Colonic mucosa (tissue), 4 donors: ENCODE data around the gene RANBP6. TPM values are rescaled to one million over a fixed set of nuclear protein-coding genes. Genes with fewer than 3 reads are reported as not detected.
A peak's percentile ranks its signal among the peaks of the same experiment; 100 is the strongest.
"Not testable (repeated sequence)": the region's sequence is repeated elsewhere in the genome, so short reads cannot be mapped to it uniquely, and the experiment has no call there.

ENCODE experiments used
- DNase-seq: peaks from one replicate; pipeline ENCODE4 v3.0.0-alpha.2; 2020
- H3K27ac ChIP-seq: fragments of 200-600 bp; one replicate; pipeline ENCODE4 v1.8.0; 2021
- H3K27me3 ChIP-seq: fragments of 200-600 bp; one replicate; pipeline ENCODE4 v1.8.0; 2021
- H3K36me3 ChIP-seq: fragments of 200-600 bp; one replicate; pipeline ENCODE4 v1.8.0; 2021
- H3K4me1 ChIP-seq: fragments of 200-600 bp; one replicate; pipeline ENCODE4 v1.8.0; 2021; ENCODE audit warnings: mild to moderate bottlenecking
- H3K4me3 ChIP-seq: fragments of 200-600 bp; one replicate; pipeline ENCODE4 v1.8.0; 2021
- H3K9ac ChIP-seq, 2 donors: one replicate each; pipeline ENCODE4 v1.7.0; 2013; ENCODE audit warnings: control low read depth in 2 of 2, low read depth in 2 of 2, low read length in 2 of 2
- H3K9me3 ChIP-seq: fragments of 200-600 bp; one replicate; pipeline ENCODE4 v1.8.0; 2021
- intact Hi-C: fragments of 100-400 bp; cut with DNase I; formaldehyde crosslinking; loops from one replicate; pipeline ENCODE4 v1.14.1; 2022
- total RNA-seq, 2 donors: library from RNA; stranded (reverse); fragmentation: NEBNext Ultra II Directional in 1 of 2; extraction: Animal tissue kit (Norgen Biotek cat#: 25700) in 1 of 2; gene quantifications; one replicate each; pipeline ENCODE4 v1.2.1, GENCODE V29; 2021
- TF ChIP-seq, protein P1 (sequence below): fragments of 200-600 bp; IDR thresholded peaks from one replicate; pipeline ENCODE4 v1.8.0; 2022; ENCODE audit warnings: antibody characterized with exemption, mild to moderate bottlenecking
- donor health status: healthy.
- donor health status: DM: no; HTN: no; CAD: no.
- donor health status: DM: no; HTN: no; CAD: no.

Gene RANBP6
- 1 to 10 TPM; 6.7 to 9.9 TPM for total RNA-seq

DNA sequence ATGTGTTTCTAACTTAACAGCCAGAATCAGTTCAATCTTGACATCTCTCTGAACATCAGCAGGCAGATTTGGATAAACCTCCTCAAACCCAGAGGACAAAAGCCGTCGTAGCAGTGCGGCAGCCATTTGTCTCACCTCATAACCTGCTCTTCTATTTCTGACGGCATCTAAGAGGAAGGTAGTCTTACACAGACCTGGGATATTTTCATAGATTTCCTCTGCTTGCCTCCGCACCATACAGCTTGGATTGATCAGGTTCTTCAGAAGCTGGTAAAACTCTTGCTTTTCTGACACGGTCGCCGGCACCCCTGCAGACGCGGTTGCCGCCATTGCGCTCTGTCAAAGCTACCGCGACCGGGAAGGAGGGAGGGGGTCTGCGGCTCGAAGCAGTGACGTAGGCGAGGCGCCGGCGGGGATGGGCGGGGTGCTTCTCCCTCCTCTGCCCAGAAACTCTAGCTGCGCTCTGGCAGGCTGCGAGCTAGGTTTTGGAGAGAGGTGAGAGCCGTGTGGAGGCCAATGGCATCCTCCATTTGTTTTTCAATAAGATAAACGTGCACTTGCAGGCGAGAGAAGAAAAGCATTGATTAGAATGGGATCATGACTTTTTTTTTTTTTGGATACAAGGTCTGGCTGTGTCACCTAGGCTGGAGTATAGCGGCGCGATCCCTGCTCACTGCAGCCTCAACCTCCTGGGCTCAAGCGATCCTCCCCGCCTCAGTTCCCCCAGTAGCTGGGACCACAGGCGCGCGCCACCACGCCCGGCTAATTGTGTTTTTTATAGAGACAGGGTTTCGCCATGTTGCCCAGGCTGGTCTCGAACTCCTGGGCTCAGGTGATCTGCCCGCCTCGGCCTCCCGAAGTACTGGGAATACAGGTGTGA lies at the start of gene RANBP6:
Gene RANBP6 (minus strand): TSS at position 347 of the 880 bp plus-strand sequence. CDS start 17 bp downstream, at position 330.
- H3K9ac ChIP-seq = peak within 1 kb of the TSS; percentile 85 to 89
- H3K27ac ChIP-seq = peak within 1 kb of the TSS; percentile 76
- H3K4me3 ChIP-seq = peak within 1 kb of the TSS; percentile 64
- intact Hi-C loops = no loop called here
- peak; percentile 93 for DNase-seq
- TF ChIP-seq, protein P1, sequence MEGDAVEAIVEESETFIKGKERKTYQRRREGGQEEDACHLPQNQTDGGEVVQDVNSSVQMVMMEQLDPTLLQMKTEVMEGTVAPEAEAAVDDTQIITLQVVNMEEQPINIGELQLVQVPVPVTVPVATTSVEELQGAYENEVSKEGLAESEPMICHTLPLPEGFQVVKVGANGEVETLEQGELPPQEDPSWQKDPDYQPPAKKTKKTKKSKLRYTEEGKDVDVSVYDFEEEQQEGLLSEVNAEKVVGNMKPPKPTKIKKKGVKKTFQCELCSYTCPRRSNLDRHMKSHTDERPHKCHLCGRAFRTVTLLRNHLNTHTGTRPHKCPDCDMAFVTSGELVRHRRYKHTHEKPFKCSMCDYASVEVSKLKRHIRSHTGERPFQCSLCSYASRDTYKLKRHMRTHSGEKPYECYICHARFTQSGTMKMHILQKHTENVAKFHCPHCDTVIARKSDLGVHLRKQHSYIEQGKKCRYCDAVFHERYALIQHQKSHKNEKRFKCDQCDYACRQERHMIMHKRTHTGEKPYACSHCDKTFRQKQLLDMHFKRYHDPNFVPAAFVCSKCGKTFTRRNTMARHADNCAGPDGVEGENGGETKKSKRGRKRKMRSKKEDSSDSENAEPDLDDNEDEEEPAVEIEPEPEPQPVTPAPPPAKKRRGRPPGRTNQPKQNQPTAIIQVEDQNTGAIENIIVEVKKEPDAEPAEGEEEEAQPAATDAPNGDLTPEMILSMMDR = no peak
- H3K9me3 ChIP-seq = no peaks in the 10 kb centered on the region
- no peaks in the 10 kb centered on the region for H3K27me3 ChIP-seq
- H3K36me3 ChIP-seq = no peaks in the 10 kb centered on the region
- no peaks in the 10 kb centered on the region for H3K4me1 ChIP-seq

DNA sequence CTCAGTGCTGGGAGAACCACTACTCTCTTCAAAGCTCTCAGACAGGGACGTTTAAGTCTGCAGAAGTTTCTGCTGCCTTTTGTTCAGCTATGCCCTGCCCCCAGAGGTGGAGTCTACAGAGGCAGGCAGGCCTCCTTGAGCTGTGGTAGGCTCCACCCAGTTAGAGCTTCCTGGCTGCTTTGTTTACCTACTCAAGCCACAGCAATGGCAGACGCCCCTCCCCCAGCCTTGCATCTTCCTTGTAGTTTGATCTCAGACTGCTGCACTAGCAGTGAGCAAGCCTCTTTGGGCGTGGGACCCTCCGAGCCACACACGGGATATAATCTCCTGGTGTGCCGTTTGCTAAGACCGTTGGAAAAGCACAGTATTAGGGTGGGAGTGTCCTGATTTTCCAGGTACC lies 47.7 kb upstream of the RANBP6 start:
- DNase-seq, H3K4me1 ChIP-seq, H3K27me3 ChIP-seq, H3K9ac ChIP-seq, intact Hi-C loops, H3K27ac ChIP-seq, H3K36me3 ChIP-seq, H3K4me3 ChIP-seq, H3K9me3 ChIP-seq: not testable (repeated sequence)

DNA sequence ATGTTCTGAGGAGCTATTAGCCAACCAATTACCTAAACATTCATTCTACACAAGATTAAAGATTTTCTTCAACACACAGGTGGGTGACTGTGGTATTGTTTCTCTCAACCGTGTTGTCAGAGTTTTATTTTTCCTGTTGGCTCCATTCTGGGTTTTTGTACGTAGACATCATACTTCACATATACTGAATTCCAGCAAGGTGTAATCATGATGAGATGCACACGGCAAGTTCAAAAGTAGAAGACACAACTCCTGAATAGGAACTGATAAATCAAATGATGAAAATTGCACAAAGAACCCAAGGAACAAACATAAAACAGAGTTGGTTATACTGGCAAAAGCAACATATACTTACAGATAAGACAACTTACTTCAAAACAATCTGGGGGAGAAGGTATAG lies 40.2 kb upstream of the RANBP6 start:
- H3K27ac ChIP-seq = no peak overlapping the region
- TF ChIP-seq, protein P1 = no peak
- no peak overlapping the region for H3K9ac ChIP-seq
- H3K36me3 ChIP-seq = no peaks in the 10 kb centered on the region
- H3K4me3 ChIP-seq = no peak overlapping the region
- H3K27me3 ChIP-seq = no peaks in the 10 kb centered on the region
- no peak for DNase-seq
- H3K9me3 ChIP-seq = no peaks in the 10 kb centered on the region
- no peaks in the 10 kb centered on the region for H3K4me1 ChIP-seq
- intact Hi-C loops = no loop called here

DNA sequence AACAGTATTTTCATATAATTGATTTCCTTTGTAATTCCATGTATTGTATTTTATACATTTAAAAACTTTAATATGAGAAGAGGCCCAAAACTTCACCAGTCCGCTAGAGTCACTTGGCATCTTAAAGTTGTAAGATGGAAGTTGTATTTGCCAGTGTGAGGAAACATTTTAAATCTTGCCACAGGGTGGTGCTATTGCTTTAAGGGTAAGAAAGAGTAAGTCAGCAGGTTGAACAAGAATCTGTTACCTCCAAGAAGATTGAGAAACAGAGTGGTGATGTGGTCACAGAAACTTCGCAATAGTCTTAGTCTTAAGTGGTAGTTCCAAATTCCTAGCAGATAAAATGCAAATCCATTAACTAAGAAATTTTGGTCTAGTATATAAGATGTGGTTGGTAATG lies 39.8 kb upstream of the RANBP6 start:
- Histone ChIP-seq H3K4me3 (no peak overlapping the region), H3K9ac (no peak overlapping the region), H3K36me3 (no peaks in the 10 kb centered on the region), H3K27ac (no peak overlapping the region), H3K9me3 (no peaks in the 10 kb centered on the region), H3K4me1 (no peaks in the 10 kb centered on the region), H3K27me3 (no peaks in the 10 kb centered on the region)
- peak; percentile 69 for DNase-seq
- TF ChIP-seq, protein P1 = peak; percentile 37
- intact Hi-C loops = no loop called here

DNA sequence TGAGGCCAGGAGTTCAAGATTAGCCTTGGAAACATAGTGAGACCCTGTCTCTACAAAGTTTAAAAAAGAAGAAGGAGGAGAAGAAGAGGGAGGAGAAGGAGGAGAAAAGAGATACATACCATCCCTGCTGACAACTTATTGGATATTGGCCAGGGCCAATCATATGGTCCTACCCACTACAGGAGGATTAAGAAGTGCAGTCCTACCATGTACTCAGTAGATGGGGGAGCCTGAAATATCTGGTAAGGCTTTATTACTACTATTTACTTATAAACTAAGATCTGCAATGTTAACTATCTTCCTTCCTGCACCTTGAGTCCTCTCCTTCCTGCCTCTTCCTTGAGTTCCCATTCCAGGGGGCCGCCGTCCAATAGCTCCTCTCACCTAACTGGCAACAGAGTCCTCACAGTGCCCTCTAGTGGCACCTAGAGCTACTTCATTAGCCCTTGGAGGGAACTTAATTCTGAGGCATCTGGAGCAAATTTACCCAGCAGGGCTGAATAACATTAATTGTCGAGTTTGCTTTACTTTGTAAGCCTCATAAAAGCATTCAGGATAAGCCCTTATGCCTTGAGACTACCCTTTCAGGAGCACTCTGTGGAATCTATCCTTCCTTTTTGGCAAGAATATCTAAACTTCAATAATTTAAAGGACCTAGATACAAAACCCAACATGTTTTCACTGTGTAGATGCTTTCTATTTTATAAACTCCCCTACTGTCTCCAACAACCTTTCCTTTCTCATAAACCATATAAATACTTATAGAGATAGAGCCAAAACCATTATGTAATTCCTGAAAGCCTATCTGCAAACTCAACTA lies 39.1 kb upstream of the RANBP6 start:
- Histone ChIP-seq H3K36me3 (no peaks in the 10 kb centered on the region), H3K9me3 (no peaks in the 10 kb centered on the region), H3K27ac (no peak overlapping the region), H3K27me3 (no peaks in the 10 kb centered on the region), H3K4me1 (no peaks in the 10 kb centered on the region), H3K4me3 (no peak overlapping the region), H3K9ac (no peak overlapping the region)
- TF ChIP-seq, protein P1 = peak; percentile 80
- peak; percentile 63 for DNase-seq
- intact Hi-C loops = loop anchor here (5.0 kb wide), 2 partner anchors 167 to 253 kb away; no protein-coding TSS in a partner anchor
